NB4 (cell line): Measurements from ENCODE around the gene SEMA3G.

Source experiments
- MAX ChIP-seq: IDR thresholded peaks from 2 replicates; pipeline ENCODE4 v1.6.1; 2011; ENCODE audit warnings: low read depth, low read length
- POLR2A ChIP-seq: IDR thresholded peaks from 2 replicates; pipeline ENCODE4 v1.6.1; 2011; ENCODE audit warnings: mild to moderate bottlenecking; ENCODE audit not compliant: insufficient read length; ENCODE audit errors: extremely low read depth
- TF ChIP-seq, protein P1 (sequence below): IDR thresholded peaks from one replicate; pipeline ENCODE4 v1.5.1; 2012; ENCODE audit warnings: low read depth, low read length

GRCh38 chr3:52397676-52398399 is 47.1 kb downstream of the SEMA3G start:
- TF ChIP-seq, protein P1, sequence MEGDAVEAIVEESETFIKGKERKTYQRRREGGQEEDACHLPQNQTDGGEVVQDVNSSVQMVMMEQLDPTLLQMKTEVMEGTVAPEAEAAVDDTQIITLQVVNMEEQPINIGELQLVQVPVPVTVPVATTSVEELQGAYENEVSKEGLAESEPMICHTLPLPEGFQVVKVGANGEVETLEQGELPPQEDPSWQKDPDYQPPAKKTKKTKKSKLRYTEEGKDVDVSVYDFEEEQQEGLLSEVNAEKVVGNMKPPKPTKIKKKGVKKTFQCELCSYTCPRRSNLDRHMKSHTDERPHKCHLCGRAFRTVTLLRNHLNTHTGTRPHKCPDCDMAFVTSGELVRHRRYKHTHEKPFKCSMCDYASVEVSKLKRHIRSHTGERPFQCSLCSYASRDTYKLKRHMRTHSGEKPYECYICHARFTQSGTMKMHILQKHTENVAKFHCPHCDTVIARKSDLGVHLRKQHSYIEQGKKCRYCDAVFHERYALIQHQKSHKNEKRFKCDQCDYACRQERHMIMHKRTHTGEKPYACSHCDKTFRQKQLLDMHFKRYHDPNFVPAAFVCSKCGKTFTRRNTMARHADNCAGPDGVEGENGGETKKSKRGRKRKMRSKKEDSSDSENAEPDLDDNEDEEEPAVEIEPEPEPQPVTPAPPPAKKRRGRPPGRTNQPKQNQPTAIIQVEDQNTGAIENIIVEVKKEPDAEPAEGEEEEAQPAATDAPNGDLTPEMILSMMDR = no peak
- TF ChIP-seq POLR2A = no peak
- no peak for TF ChIP-seq MAX
